Urinary bladder (tissue), 2 donors: ENCODE results near the gene FRMPD1. TPM values are rescaled to one million over a fixed set of nuclear protein-coding genes. Genes with fewer than 3 reads are reported as not detected.

Experiments used
- polyA plus RNA-seq: library from polyadenylated mRNA; stranded (reverse); fragments of 200-250 nt; gene quantifications from one replicate; pipeline ENCODE4 v1.2.3, GENCODE V29; 2013
- total RNA-seq: library from RNA; depleted of rRNA; stranded (reverse); fragments of >200 nt; gene quantifications from one replicate; pipeline ENCODE4 v1.2.3, GENCODE V29; 2014
- donor health status: healthy.

The FRMPD1 gene
- total and polyA plus RNA-seq, 2 donors = 0.03 to 1.1 TPM

Other genes starting within 250 kb of the FRMPD1 start
- 52.2 TPM for gene GRHPR, start 228.3 kb upstream of the FRMPD1 start, total RNA-seq
- 122 TPM for gene GRHPR, start 228.3 kb upstream of the FRMPD1 start, polyA plus RNA-seq
- 14.2 TPM for gene ZBTB5, start 185.5 kb upstream of the FRMPD1 start, total RNA-seq
- 8.1 TPM for gene ZBTB5, start 185.5 kb upstream of the FRMPD1 start, polyA plus RNA-seq
- 32.4 TPM for gene POLR1E, start 165.0 kb upstream of the FRMPD1 start, total RNA-seq
- gene POLR1E, start 165.0 kb upstream of the FRMPD1 start, polyA plus RNA-seq = 26.6 TPM
- gene FBXO10, start 74.6 kb upstream of the FRMPD1 start, total RNA-seq = 9.5 TPM
- 5.9 TPM for gene FBXO10, start 74.6 kb upstream of the FRMPD1 start, polyA plus RNA-seq
- gene TOMM5, start 58.4 kb upstream of the FRMPD1 start, total RNA-seq = 95.4 TPM
- gene TOMM5, start 58.4 kb upstream of the FRMPD1 start, polyA plus RNA-seq = 88.6 TPM
- 6.6 TPM for gene TRMT10B, start 102.9 kb downstream of the FRMPD1 start, total RNA-seq
- 9.5 TPM for gene TRMT10B, start 102.9 kb downstream of the FRMPD1 start, polyA plus RNA-seq
- gene EXOSC3, start 134.1 kb downstream of the FRMPD1 start, total RNA-seq = 45.2 TPM
- gene EXOSC3, start 134.1 kb downstream of the FRMPD1 start, polyA plus RNA-seq = 28.4 TPM
- 39.0 TPM for gene DCAF10, start 149.8 kb downstream of the FRMPD1 start, total RNA-seq
- gene DCAF10, start 149.8 kb downstream of the FRMPD1 start, polyA plus RNA-seq = 15.0 TPM